Skin epidermis (tissue), 12 donors: Measurements from ENCODE around the gene DPP10.
"Not testable (repeated sequence)": the region's sequence is repeated elsewhere in the genome, so short reads cannot be mapped to it uniquely, and the experiment has no call there.

Source experiments
- H3K27ac ChIP-seq, 21 experiments: fragments of 200-600 bp; sonication (generic) in 11 of 21; one replicate each; pipeline ENCODE4 v1.5.0; 2020; ENCODE audit warnings: mild to moderate bottlenecking in 3 of 21, inconsistent platforms in 2 of 21, moderate library complexity in 2 of 21
- H3K4me3 ChIP-seq, 7 experiments: fragments of 200-600 bp; sonication (generic) in 2 of 7; one replicate each; pipeline ENCODE4 v1.5.0; 2020; ENCODE audit warnings: inconsistent platforms in 2 of 7, mild to moderate bottlenecking in 2 of 7, moderate library complexity in 1 of 7

The DPP10 gene

DNA sequence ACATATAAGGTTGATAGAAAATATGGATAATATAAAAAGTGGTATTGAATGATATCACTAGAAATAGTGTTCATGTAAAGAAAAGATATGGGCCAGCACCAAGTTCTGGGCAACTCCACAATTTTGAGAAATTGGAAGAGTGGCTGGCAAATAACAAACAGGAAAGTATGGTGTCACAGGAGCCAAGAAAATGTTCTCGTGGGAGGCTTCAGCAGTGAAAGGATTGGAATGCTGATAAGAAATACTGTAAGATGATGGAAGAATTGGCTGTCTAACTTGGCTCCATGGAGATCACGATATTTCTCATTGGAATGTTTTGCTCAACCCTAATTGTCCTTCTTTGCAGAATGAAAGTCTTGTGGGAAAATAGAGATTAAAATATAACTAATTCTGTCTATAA lies 856.8 kb downstream of the DPP10 start:
- no peak overlapping the region for H3K27ac ChIP-seq
- H3K4me3 ChIP-seq = no peak overlapping the region

DNA sequence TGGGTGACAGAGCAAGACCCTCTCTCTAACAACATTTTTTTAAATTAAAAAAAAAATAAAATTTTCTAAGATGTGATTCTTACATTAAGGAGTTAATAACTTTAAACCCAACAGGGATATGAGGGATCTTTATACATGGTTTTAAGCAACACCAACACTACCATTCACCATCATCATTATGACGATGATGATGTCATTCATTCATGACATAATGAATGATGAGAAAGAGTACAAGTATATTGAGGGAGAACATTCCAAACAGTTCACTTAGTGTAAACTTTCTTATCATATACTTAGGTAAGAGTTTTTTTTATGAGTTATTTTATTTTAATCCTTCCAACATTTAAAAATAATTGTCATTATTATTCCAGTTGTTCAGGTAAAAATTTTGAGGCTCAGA lies 863.3 kb downstream of the DPP10 start:
- H3K27ac ChIP-seq = no peak overlapping the region
- no peak overlapping the region for H3K4me3 ChIP-seq

- Histone ChIP-seq H3K27ac (no peak overlapping the region), H3K4me3 (no peak overlapping the region)
These were observed 871.7 kb downstream of the DPP10 start for GRCh38 chr2:115314119-115314518.

DNA sequence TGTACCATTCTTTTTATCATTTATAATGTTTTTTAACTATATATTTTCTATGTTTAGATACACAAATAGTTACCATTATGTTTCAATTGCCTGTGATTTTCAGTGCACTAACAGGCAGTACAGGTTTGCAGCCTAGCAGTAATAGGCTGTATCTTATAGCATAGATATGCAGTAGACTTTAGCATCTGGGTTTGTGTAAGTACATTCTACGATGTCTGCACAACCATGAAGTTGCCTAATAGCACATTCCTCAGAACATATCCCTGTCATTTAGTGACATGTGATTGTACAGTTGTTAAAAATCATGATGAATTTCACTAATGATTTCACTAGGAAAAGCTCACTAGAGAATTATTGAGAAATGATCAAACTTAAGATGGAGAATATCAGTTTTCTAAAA lies 884.6 kb downstream of the DPP10 start:
- H3K27ac ChIP-seq = no peak overlapping the region
- H3K4me3 ChIP-seq = no peak overlapping the region

- Histone ChIP-seq H3K27ac (no peak overlapping the region), H3K4me3 (no peak overlapping the region)
These were observed 917.1 kb downstream of the DPP10 start for GRCh38 chr2:115359550-115359949.

- no peak overlapping the region for H3K4me3 ChIP-seq
These were observed 921.7 kb downstream of the DPP10 start for GRCh38 chr2:115364093-115364492.

GRCh38 chr2:115369400-115369799 lies 927.0 kb downstream of the DPP10 start:
- Histone ChIP-seq H3K4me3 (no peak overlapping the region), H3K27ac (no peak overlapping the region)

More at GRCh38 chr2:115364093-115364492, 921.7 kb downstream of the DPP10 start:
- no peak overlapping the region for H3K27ac ChIP-seq

DNA sequence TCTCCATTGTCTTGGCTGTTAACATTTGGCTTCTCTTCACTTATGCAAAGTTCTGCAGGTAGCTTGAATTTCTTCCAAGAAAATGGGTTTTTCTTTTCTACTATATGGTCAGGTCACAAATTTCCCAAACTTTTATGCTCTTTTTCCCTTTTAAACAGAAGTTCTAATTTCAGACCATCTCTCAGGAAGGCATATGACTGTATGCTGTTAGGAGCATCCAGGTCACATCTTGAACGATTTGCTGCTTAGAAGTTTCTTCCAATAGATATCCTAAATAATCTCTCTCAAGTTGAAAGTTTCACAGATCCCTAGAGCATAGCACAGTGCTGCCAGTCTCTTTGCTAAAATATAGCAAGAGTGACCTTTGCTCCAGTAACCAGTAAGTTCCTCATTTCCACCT lies 932.5 kb downstream of the DPP10 start:
- Histone ChIP-seq H3K27ac (no peak overlapping the region), H3K4me3 (no peak overlapping the region)

- no peak overlapping the region for H3K4me3 ChIP-seq
These were observed 942.0 kb downstream of the DPP10 start for GRCh38 chr2:115384399-115384798.

GRCh38 chr2:115386465-115386864 lies 944.0 kb downstream of the DPP10 start:
- no peak overlapping the region for H3K4me3 ChIP-seq
- no peak overlapping the region for H3K27ac ChIP-seq

More at GRCh38 chr2:115384399-115384798, 942.0 kb downstream of the DPP10 start:
- H3K27ac ChIP-seq = no peak overlapping the region

- Histone ChIP-seq H3K4me3 (no peak overlapping the region), H3K27ac (no peak overlapping the region)
These were observed 946.6 kb downstream of the DPP10 start for GRCh38 chr2:115389024-115389423.

DNA sequence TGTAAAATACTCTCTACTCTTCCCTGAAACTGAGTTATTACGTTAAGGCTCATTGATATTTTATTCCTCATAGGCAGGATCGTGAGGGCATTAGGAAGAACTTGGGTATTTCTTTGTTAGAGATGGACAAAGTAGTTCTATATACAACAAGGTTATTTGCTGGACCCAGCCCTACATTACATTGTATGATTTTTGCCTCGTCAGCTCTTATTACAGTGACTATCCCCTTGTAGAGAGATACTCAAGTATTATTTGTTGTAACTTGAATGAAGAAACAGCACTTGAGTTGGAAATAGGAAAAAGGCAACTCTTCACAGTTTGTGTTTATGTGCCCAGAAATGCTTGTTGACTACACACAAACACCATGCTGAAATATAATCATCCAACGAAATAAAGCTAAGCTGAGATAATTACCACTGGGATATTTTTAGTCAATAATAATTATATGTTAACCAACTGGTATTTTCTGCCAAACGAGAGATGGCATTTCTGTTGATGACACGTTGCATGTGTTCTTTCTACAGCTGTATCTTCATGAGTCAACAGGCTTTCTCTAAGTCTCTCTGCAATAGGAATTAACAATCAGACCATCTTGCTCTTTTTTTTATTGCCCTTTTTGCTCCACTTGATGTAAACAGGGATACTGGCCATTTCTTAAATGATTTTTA lies 947.6 kb downstream of the DPP10 start:
- H3K27ac ChIP-seq = no peak overlapping the region
- H3K4me3 ChIP-seq = no peak overlapping the region

- Histone ChIP-seq H3K4me3 (no peak overlapping the region), H3K27ac (no peak overlapping the region)
These were observed 954.1 kb downstream of the DPP10 start for GRCh38 chr2:115396579-115396978.

GRCh38 chr2:115400940-115401339 lies 958.5 kb downstream of the DPP10 start:
- Histone ChIP-seq H3K4me3 (no peak overlapping the region), H3K27ac (no peak overlapping the region)

- H3K4me3 ChIP-seq = no peak overlapping the region
These were observed 970.1 kb downstream of the DPP10 start for GRCh38 chr2:115412501-115412900.

DNA sequence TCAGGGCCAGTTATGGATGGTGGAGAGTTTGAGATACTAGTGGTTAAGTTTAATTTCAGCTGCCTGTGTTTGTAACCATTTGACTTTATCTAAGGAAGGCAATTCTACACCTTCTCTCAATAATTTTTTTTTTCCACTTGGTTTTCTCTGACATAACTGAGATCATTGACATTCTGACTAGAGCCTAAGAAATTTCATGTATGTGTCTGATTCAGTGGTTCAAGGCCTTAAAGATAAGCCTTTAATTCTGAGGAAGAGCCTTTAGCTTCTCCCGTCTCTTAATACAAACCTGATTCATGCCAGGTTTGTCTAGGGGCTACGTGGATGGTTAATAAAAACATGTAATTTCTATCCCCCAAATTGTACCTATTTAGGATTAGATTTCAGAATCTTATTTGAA lies 971.4 kb downstream of the DPP10 start:
- Histone ChIP-seq H3K4me3 (no peak overlapping the region), H3K27ac (no peak overlapping the region)

More at GRCh38 chr2:115412501-115412900, 970.1 kb downstream of the DPP10 start:
- H3K27ac ChIP-seq = no peak overlapping the region

GRCh38 chr2:115414466-115414865 lies 972.0 kb downstream of the DPP10 start:
- H3K27ac ChIP-seq = no peak overlapping the region

GRCh38 chr2:115422004-115422634 lies 979.7 kb downstream of the DPP10 start:
- H3K4me3 ChIP-seq = no peak overlapping the region
- no peak overlapping the region for H3K27ac ChIP-seq

More at GRCh38 chr2:115414466-115414865, 972.0 kb downstream of the DPP10 start:
- no peak overlapping the region for H3K4me3 ChIP-seq

- Histone ChIP-seq H3K4me3 (no peak overlapping the region), H3K27ac (no peak overlapping the region)
These were observed 985.0 kb downstream of the DPP10 start for GRCh38 chr2:115427436-115427835.

- not testable (repeated sequence) for H3K4me3 ChIP-seq, H3K27ac ChIP-seq
These were observed 998.3 kb downstream of the DPP10 start for GRCh38 chr2:115440746-115441145.

- no peak overlapping the region for H3K27ac ChIP-seq
- no peak overlapping the region for H3K4me3 ChIP-seq
These were observed 1001.2 kb downstream of the DPP10 start for GRCh38 chr2:115443539-115444185.
